DND-41 (cell line): Measurements from ENCODE around the gene GPR75.

Experiments
- ATAC-seq: fragments of 200-7000 bp; cut with Tn5 transposase; 3 replicates; pipeline ENCODE4 v1.9.1; 2021; ENCODE audit warnings: low read depth; ENCODE audit not compliant: insufficient read depth
- DNase-seq: peaks from one replicate; pipeline ENCODE4 v3.0.0-alpha.2; 2020
- H2AFZ ChIP-seq: 2 replicates; pipeline ENCODE4 v1.6.0; 2012; ENCODE audit warnings: low read depth, low read length
- H3K27ac ChIP-seq: 2 replicates; pipeline ENCODE4 v1.5.1; 2012; ENCODE audit warnings: low read length, inconsistent platforms
- H3K27me3 ChIP-seq: fragments of 200-600 bp; sonication (generic); 2 replicates; pipeline ENCODE4 v1.6.0; 2012; ENCODE audit warnings: low read length, mild to moderate bottlenecking, inconsistent platforms; ENCODE audit not compliant: insufficient read depth, poor library complexity
- H3K36me3 ChIP-seq: 2 replicates; pipeline ENCODE4 v1.5.1; 2012; ENCODE audit warnings: low read length, inconsistent platforms; ENCODE audit not compliant: insufficient read depth
- H3K4me1 ChIP-seq: 2 replicates; pipeline ENCODE4 v1.5.1; 2012; ENCODE audit warnings: mild to moderate bottlenecking, low read length; ENCODE audit not compliant: insufficient read depth
- H3K4me2 ChIP-seq: 2 replicates; pipeline ENCODE4 v1.6.0; 2012; ENCODE audit warnings: mild to moderate bottlenecking, moderate library complexity, low read length, inconsistent platforms; ENCODE audit not compliant: insufficient read depth
- H3K4me3 ChIP-seq, 2 experiments: fragments of 200-600 bp in 1 of 2; shearing (Covaris generic) in 1 of 2; 2 replicates each; pipeline ENCODE4 v1.5.1; 2012 to 2016; ENCODE audit warnings: inconsistent platforms in 2 of 2, low read length in 2 of 2, mild to moderate bottlenecking in 2 of 2, low read depth in 1 of 2, moderate library complexity in 1 of 2
- H3K79me2 ChIP-seq: 2 replicates; pipeline ENCODE4 v1.6.0; 2012; ENCODE audit warnings: low read length, inconsistent platforms; ENCODE audit not compliant: insufficient read depth
- H3K9ac ChIP-seq: 2 replicates; pipeline ENCODE4 v1.6.0; 2012; ENCODE audit warnings: low read depth, mild to moderate bottlenecking, inconsistent platforms, low read length, moderate library complexity
- H3K9me3 ChIP-seq: 2 replicates; pipeline ENCODE4 v1.5.1; 2012; ENCODE audit warnings: low read length, moderate library complexity, mild to moderate bottlenecking, inconsistent platforms; ENCODE audit not compliant: insufficient read depth, severe bottlenecking
- H4K20me1 ChIP-seq: 2 replicates; pipeline ENCODE4 v1.6.0; 2012; ENCODE audit warnings: low read length; ENCODE audit not compliant: insufficient read depth
- EZH2 ChIP-seq: IDR thresholded peaks from 3 replicates; pipeline ENCODE4 v1.6.1; 2012; ENCODE audit warnings: borderline replicate concordance, low read depth, mild to moderate bottlenecking, moderate library complexity, low read length, inconsistent platforms; ENCODE audit not compliant: severe bottlenecking
- TF ChIP-seq, protein P1 (sequence below): IDR thresholded peaks from 2 replicates; pipeline ENCODE4 v1.5.1; 2012; ENCODE audit warnings: borderline replicate concordance, low read length, moderate library complexity, mild to moderate bottlenecking; ENCODE audit not compliant: poor library complexity, severe bottlenecking; ENCODE audit errors: extremely low read depth

Gene GPR75

DNA sequence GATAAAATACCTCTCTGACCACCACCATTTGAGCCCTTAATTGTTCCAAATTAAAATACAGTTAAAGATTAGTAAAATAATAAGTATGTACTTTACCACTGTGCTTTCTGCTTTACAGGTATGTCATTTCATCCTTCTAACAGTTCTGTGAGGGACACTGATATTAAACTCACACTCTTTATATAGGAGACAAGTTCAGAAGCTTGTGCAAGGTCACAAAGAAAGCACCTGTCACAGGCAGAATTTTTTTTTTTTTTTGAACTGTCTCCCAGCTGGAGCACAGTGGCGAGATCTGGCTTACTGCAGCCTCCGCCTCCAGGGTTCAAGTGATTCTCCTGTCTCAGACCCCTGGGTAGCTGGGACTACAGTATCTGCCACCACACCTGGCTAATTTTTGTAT lies 21.6 kb upstream of the GPR75 start:
- Histone ChIP-seq H3K79me2 (no peaks in the 10 kb centered on the region), H3K36me3 (peaks cover 74% of the 10 kb centered on the region), H3K27me3 (no peaks in the 10 kb centered on the region), H2AFZ (no peak overlapping the region), H3K4me2 (no peak overlapping the region), H4K20me1 (no peaks in the 10 kb centered on the region), H3K9me3 (no peaks in the 10 kb centered on the region), H3K27ac (no peak overlapping the region), H3K4me3 (no peak overlapping the region), H3K9ac (no peak overlapping the region), H3K4me1 (no peaks in the 10 kb centered on the region)
- DNase-seq (no peak), ATAC-seq (no peak)
- no peak for TF ChIP-seq EZH2
- TF ChIP-seq, protein P1, sequence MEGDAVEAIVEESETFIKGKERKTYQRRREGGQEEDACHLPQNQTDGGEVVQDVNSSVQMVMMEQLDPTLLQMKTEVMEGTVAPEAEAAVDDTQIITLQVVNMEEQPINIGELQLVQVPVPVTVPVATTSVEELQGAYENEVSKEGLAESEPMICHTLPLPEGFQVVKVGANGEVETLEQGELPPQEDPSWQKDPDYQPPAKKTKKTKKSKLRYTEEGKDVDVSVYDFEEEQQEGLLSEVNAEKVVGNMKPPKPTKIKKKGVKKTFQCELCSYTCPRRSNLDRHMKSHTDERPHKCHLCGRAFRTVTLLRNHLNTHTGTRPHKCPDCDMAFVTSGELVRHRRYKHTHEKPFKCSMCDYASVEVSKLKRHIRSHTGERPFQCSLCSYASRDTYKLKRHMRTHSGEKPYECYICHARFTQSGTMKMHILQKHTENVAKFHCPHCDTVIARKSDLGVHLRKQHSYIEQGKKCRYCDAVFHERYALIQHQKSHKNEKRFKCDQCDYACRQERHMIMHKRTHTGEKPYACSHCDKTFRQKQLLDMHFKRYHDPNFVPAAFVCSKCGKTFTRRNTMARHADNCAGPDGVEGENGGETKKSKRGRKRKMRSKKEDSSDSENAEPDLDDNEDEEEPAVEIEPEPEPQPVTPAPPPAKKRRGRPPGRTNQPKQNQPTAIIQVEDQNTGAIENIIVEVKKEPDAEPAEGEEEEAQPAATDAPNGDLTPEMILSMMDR = no peak

DNA sequence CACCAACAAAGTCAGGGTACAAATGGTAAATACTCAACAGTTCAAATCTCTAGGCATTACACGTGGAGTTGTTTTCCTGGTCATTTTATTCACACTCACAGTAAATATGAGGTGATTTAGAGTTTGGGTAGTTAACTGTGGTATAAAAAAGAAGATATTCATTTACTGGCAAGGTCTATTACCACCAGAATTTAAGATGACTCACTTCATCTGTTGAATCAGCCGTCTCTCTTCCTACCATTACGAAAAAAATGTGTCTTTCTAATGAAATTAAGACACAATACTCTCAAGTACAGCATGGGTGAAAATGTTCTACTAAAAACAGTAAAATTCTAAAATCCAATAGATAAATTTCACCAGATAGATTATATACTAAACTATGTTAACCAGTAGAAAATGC lies 21.0 kb upstream of the GPR75 start:
- H3K9me3 ChIP-seq = no peaks in the 10 kb centered on the region
- H3K4me1 ChIP-seq = no peaks in the 10 kb centered on the region
- no peaks in the 10 kb centered on the region for H3K27me3 ChIP-seq
- H3K4me2 ChIP-seq = no peak overlapping the region
- H3K27ac ChIP-seq = no peak overlapping the region
- DNase-seq (no peak), ATAC-seq (no peak)
- H4K20me1 ChIP-seq = no peaks in the 10 kb centered on the region
- no peak overlapping the region for H3K9ac ChIP-seq
- no peak overlapping the region for H2AFZ ChIP-seq
- H3K4me3 ChIP-seq = no peak overlapping the region
- TF ChIP-seq, protein P1 = no peak
- no peak for TF ChIP-seq EZH2
- H3K79me2 ChIP-seq = no peaks in the 10 kb centered on the region
- H3K36me3 ChIP-seq = peaks cover 74% of the 10 kb centered on the region

DNA sequence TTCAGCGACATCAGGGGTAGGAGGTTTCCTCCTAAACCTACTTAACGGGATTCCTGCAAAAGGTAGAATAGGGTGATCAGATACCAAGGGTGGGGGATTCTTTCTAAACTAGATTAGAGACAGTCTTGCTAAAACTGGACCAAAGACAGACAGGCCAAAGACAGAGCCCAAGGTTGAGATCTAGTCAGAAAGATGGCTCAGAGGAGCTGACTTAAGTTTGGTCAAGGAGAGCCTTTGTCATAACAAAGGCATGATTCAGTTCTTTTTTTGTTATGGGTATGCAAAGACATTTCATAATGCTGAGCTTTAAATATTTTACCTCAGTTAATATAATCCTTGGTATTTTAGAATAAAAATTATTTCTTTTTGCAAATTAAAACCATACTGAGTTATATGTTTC lies 17.8 kb upstream of the GPR75 start:
- ATAC-seq = no peak
- Histone ChIP-seq H3K27me3 (no peaks in the 10 kb centered on the region), H3K4me3 (no peak overlapping the region), H2AFZ (no peak overlapping the region), H4K20me1 (no peaks in the 10 kb centered on the region), H3K4me2 (no peak overlapping the region), H3K27ac (no peak overlapping the region), H3K9ac (no peak overlapping the region), H3K9me3 (no peaks in the 10 kb centered on the region), H3K36me3 (peaks cover 73% of the 10 kb centered on the region), H3K79me2 (no peaks in the 10 kb centered on the region), H3K4me1 (no peaks in the 10 kb centered on the region)
- no peak for DNase-seq
- TF ChIP-seq, protein P1 = no peak
- no peak for TF ChIP-seq EZH2

DNA sequence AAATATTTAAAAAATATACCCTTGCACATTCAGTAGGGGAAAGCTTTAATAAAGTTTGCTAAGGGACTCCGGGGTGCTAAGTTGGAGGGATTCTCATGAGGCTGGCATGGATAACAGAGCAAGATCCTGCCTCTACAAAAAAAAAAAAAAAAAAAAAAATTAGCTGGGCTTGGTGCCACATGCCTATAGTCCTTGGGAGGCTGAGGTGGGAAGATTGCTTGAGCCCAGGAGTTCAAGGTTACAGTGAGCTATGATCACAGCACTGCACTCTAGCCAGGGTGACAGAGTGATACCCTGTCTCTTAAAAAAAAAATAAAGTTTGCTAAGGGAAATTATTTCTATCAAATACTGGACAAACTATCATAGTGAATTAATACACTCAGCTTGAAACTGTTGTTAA lies 17.3 kb upstream of the GPR75 start:
- H3K36me3 ChIP-seq = peaks cover 68% of the 10 kb centered on the region

More for the DNA sequence above, 17.3 kb upstream of the GPR75 start:
- Histone ChIP-seq H2AFZ (no peak overlapping the region), H3K9me3 (no peaks in the 10 kb centered on the region), H3K4me1 (no peaks in the 10 kb centered on the region), H3K9ac (no peak overlapping the region), H3K4me2 (no peak overlapping the region), H4K20me1 (no peaks in the 10 kb centered on the region), H3K27ac (no peak overlapping the region), H3K79me2 (no peaks in the 10 kb centered on the region), H3K4me3 (no peak overlapping the region), H3K27me3 (no peaks in the 10 kb centered on the region)
- ATAC-seq = no peak
- TF ChIP-seq, protein P1 = no peak
- TF ChIP-seq EZH2 = no peak
- no peak for DNase-seq
